Stimulated activated CD8-positive, alpha-beta memory T cell treated with anti-CD3 and anti-CD28 coated beads, Interleukin-4, amount 100 ng/mL, for 48 hours (primary cell): ENCODE data around the gene NGLY1.

Experiments used
- DNase-seq: peaks from one replicate; pipeline ENCODE4 v3.0.0-alpha.2; 2020

Gene NGLY1, protein sequence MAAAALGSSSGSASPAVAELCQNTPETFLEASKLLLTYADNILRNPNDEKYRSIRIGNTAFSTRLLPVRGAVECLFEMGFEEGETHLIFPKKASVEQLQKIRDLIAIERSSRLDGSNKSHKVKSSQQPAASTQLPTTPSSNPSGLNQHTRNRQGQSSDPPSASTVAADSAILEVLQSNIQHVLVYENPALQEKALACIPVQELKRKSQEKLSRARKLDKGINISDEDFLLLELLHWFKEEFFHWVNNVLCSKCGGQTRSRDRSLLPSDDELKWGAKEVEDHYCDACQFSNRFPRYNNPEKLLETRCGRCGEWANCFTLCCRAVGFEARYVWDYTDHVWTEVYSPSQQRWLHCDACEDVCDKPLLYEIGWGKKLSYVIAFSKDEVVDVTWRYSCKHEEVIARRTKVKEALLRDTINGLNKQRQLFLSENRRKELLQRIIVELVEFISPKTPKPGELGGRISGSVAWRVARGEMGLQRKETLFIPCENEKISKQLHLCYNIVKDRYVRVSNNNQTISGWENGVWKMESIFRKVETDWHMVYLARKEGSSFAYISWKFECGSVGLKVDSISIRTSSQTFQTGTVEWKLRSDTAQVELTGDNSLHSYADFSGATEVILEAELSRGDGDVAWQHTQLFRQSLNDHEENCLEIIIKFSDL

DNA sequence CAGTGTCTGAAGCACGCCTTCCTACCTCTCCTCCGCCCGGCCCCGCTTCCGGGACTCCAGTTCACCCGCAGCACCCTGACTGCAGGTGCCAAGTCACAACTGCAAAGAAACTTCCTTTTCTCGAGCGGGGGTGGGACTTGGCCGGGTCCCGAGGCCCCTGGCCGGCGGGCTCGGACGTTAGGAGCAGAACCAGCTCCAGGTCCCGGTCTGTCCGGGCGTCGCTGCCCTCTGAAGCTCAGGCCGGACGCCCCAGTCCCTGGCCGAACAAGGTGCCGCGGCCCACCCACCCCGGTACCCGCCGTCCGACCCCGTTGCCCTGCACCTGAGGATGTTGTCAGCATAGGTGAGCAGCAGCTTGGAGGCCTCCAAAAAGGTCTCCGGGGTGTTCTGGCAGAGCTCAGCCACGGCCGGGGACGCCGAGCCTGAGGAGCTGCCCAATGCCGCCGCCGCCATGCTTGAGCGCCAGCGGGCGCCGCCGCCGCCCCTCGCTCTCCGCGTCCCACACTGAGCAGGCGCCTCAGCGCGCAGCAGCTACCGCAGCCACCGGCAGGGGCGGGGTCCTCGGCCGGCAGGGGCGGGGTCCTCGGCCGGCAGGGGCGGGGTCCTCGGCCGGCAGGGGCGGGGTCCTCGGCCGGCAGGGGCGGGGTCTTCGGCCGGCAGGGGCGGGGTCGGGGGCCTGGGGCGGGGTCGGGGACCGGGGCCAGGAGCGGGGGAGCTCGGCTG, at the start of gene NGLY1:
TSS of gene NGLY1 (minus strand) at position 506 of the 723 bp plus-strand sequence. CDS start at position 453, 53 bp downstream.
- DNase-seq, result peak; percentile 85

DNA sequence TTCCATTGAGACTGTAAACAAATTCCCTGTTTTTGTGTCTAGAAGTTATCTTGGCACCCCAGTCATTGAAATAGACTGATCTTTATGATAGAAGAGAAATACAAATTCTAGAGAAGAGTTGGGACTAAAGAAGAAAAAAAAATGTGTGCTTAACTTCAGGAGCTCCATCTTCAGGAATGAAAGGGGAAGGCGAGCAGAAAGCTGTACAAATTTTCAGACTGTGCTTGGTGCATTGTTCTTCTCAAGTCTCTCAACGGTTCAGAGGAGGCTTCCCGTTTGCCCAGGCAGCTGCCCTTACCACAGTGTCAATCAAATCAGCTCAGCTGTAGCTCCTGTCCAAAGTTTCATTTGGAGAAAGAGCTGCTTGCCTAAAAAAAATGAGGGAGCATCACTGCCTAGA, 48.3 kb upstream of the NGLY1 start:
- no peak for DNase-seq

DNA sequence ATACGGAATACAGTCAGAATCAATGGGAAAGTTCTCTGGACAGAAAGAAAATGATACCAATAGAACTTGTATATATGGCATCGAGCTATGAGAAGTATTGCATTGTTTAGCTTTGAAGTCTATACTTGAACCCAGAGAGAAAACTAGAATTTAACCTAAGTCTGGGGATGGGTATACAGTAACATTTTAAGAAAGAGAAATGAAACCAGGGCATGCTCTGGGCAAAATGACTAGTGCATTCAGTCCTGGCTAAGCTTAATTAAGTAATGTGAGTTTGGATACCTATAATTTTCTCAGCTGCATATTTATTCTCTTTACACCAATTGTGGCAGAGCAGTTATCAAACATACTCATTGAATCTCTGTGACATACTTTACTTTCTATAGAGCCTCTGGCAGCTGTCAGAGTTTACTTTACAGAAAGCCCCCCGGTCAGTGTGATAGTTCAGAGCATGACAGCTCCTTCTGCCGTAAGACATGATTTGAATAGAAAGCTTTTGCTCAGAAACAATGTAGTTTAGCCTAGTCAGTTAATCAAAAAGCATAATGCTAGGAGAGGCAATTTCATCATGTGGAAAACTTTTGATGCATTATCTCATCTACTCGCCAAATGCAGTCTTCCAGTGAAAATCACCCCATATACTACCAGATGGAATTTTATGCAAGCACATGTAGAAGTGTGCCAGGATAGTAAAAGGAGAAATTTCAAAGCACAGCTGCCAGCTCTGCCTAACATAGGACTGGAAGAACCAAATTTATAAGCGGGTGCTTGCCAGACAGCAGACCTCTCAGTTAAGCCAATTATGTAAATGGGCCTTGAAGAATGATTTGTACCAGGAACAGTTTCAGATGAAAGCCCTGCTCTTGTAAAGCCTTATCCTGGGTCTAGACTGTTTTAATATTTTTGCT, 47.4 kb upstream of the NGLY1 start:
- DNase-seq, result no peak

GRCh38 chr3:25826510-25826909, 43.3 kb upstream of the NGLY1 start:
- no peak for DNase-seq

DNA sequence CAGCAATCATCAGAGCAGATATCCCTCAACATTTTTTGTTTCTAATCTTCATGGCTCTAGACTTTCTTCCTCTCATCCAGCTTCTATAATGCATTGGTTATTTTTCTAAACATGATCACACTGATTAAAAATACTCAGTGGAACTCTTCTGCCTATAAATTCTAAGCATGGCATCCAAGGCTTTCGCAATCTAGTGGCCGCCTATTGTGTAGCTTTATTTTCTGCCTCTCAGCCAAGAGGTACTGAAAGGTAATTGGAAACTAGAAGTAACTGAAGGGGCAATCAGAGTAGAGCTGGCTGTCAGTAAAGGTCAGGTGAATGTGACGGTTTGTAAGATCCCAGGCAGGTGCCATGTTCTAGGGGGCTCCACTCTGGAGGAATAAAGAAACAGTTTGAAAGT, 40.1 kb upstream of the NGLY1 start:
- no peak for DNase-seq

GRCh38 chr3:25821746-25822573, 38.7 kb upstream of the NGLY1 start:
- no peak for DNase-seq

GRCh38 chr3:25820816-25821486, 37.7 kb upstream of the NGLY1 start:
- DNase-seq, result no peak

GRCh38 chr3:25820366-25820765, 37.1 kb upstream of the NGLY1 start:
- DNase-seq, result no peak

- DNase-seq, result no peak
These were observed 35.1 kb upstream of the NGLY1 start for GRCh38 chr3:25818335-25818734.

- no peak for DNase-seq
These were observed 34.4 kb upstream of the NGLY1 start for GRCh38 chr3:25817638-25818037.

DNA sequence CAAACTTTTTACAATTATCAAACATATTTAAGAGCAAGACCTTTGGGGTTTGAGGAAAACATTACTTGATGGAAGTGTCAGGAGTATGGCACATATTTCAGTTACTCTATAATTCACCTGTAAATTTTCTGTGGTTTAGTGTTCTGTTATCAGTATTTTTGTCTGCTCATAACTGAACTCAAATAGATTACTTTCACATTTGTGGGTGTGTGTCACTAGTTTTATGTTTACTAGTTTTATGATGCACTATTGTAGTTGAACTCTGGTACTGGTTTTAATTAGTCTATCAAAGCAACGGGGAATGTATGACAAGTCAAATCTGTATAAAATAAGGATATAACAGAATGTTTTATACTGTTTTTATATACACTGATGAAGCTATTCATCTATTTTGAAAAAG, 33.9 kb upstream of the NGLY1 start:
- DNase-seq, result no peak

- DNase-seq, result no peak
These were observed 29.4 kb upstream of the NGLY1 start for GRCh38 chr3:25812644-25813043.

DNA sequence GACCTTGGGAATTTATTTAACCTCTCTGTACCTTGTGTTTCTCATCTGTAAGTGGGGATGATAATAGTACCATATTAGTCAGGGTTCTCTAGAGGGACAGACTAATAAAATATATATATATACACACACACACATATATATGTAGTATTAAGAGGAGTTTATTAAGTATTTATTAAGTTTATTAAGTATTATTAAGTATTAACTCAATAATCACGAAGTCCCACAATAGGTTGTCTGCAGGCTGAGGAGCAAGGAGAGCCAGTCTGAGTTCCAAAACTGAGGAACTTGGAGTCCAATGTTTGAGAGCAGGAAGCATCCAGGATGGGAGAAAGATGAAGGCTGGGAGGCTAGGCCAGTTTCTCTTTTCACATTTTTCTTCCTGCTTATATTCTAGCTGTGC, 21.4 kb upstream of the NGLY1 start:
- DNase-seq, result no peak

GRCh38 chr3:25803833-25804232, 20.6 kb upstream of the NGLY1 start:
- no peak for DNase-seq

- no peak for DNase-seq
These were observed 18.5 kb upstream of the NGLY1 start for GRCh38 chr3:25801786-25802185.

DNA sequence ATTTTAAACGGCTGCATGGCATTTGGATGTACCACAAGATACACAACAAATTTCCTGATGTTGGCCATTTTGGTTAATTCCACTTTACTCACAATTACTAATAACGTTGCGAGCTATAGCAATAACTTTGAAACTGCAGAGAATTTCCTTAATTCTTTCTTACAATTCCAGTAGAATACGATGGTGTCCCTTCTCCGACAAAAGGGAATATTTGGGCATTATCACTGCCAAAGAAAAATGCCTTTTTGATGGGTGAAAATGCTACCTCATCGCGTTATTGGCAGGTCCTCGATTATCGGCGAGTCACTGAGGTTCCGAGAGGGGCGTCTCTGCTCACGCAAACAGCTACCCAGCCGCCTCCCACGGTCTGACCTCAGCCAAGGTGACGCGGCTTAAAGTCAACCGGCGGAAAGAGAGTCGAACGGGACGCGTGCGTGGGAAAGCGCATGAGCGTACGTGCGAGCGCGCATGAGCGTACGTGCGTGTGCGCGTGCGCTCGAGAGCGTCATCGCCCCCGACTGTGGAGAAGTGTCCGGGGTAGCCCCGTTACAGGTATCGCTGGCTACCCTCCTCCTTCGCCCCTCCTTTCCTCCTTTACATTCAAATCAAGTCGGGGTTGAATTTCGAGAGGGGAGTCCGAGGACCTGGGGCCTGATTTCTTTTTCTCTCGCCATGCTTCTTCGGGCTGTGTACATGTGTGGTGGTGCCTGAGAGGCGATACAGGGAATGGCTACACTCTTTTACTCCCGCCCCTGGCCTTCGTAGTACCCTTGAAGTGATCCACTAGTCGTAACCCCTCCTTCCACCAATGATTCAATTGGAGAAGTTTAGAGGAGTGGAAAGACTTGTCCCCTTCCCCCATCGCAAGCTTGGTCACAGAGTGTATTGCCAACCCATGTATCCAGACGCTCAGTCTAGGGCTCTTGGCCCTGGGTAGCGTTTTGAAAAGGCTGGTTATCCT, 6.6 kb upstream of the NGLY1 start, which contains the start of gene OXSM:
TSS of gene OXSM (plus strand) at position 495 of the 961 bp plus-strand sequence. CDS start 931 bp downstream, outside the sequence.
- peak; percentile 94 for DNase-seq

- DNase-seq, result no peak
These were observed 6.0 kb upstream of the NGLY1 start for GRCh38 chr3:25789209-25789595.

- no peak for DNase-seq
These were observed 4.4 kb upstream of the NGLY1 start for GRCh38 chr3:25787689-25788088.

GRCh38 chr3:25785826-25786225, 2.6 kb upstream of the NGLY1 start:
- no peak for DNase-seq

- no peak for DNase-seq
These were observed 1.7 kb upstream of the NGLY1 start for GRCh38 chr3:25784971-25785370.
